ENCODE results near the gene TNN.

Gene TNN

DNA sequence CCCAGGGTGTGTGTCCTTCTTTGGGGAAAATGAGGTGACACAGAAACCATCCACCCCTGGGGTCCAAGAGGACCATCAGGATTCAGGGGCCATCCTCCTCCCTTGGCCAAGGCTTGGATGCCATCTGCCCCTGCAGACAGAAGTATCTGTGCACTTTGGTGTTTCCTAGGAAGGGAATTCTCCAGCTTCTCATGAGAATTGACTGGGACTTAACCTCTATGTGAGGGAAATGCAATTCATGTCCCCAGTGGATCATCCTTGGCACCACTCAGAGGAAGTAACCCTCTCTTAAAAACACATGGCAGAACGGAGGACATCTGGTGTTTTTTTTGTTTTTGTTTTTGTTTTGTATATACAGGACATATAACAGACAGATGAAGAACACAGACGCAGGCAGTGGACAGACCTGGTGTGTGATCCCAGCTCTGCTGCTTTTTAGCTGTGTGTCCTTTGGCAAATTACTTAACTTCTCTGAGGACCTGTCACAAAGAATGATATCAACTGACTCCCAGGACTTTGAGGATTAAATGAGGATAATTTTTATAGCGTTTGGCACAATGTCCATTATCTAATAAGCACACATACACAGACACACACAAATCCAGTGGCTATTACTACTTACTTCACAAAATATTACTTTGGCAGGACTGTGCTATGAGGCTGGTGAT is 3.8 kb downstream of the TNN start:
- TF ChIP-seq, protein P1, sequence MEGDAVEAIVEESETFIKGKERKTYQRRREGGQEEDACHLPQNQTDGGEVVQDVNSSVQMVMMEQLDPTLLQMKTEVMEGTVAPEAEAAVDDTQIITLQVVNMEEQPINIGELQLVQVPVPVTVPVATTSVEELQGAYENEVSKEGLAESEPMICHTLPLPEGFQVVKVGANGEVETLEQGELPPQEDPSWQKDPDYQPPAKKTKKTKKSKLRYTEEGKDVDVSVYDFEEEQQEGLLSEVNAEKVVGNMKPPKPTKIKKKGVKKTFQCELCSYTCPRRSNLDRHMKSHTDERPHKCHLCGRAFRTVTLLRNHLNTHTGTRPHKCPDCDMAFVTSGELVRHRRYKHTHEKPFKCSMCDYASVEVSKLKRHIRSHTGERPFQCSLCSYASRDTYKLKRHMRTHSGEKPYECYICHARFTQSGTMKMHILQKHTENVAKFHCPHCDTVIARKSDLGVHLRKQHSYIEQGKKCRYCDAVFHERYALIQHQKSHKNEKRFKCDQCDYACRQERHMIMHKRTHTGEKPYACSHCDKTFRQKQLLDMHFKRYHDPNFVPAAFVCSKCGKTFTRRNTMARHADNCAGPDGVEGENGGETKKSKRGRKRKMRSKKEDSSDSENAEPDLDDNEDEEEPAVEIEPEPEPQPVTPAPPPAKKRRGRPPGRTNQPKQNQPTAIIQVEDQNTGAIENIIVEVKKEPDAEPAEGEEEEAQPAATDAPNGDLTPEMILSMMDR (IDR thresholded peaks at IDR 0.05; ENCODE audit: control insufficient read depth, insufficient read depth, low read depth, low read length, missing control alignments) = no peak
- DNase-seq (ENCODE audit: low read depth) = no peak
- no peak overlapping the region for H3K4me3 ChIP-seq (ENCODE audit: control insufficient read depth, low read depth, low read length)

DNA sequence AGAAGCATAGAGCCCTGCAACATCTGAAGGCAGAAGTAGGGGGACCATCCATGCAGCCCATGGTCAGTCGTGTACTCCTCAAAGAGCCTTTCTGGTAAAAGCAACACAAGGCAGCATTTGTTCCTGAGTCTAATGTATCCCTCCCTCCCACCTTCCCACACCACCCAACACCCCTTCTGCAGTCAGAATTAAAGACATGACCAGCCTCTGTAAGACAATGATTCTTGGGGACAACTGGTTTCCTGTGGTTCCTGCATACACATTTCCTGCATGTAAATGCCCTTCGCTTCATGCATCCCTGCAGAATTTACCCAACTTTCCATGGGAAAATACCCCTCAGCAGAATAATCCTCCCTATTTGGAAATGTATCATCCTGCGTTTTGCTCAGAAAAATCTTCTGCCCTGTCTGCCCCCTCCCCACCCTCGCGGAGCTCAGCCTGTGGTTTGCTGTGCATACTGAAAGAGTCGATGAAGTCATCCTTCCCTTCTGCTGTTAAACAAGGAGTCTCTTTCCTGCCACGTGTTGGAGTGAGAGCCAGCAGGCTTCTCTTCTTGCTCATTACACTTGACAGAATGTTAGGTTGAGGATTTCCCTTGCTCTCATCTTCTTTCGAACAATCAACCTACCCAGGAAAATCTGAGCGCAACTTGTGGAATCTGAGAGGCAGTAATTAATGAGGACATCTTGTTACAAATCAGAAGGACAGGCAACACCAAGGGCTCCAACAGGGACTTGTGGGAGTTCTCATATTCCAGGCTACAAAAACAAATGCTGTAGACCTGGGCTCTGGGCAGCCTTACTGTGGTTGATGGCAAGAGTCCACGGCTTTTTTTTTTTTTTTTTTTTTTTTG is 4.7 kb downstream of the TNN start:
- H3K4me3 ChIP-seq (ENCODE audit: control insufficient read depth, low read depth, low read length) = no peak overlapping the region
- DNase-seq (ENCODE audit: low read depth) = peak; percentile 59
- TF ChIP-seq, protein P1 (IDR thresholded peaks at IDR 0.05; ENCODE audit: control insufficient read depth, insufficient read depth, low read depth, low read length, missing control alignments) = no peak

DNA sequence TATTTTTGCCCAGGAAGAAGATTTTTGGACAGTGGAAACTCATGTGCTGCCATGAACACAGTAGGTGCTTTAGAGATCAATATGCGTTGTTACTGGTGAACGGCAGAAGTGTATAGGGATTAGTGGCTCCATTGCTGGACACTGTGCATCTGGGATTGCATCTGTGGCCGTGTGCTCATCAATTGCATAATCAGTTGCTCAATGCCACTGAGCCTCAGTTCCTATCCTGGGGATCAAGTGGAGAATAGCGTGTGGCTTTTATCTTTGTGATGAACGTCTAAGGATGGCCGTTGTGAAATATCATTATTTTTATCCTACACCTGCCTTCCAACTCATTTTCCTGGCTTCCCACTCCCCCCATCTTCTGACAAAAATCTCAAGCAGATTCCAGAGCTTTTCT is 5.4 kb downstream of the TNN start:
- TF ChIP-seq, protein P1 (IDR thresholded peaks at IDR 0.05; ENCODE audit: control insufficient read depth, insufficient read depth, low read depth, low read length, missing control alignments) = no peak

DNA sequence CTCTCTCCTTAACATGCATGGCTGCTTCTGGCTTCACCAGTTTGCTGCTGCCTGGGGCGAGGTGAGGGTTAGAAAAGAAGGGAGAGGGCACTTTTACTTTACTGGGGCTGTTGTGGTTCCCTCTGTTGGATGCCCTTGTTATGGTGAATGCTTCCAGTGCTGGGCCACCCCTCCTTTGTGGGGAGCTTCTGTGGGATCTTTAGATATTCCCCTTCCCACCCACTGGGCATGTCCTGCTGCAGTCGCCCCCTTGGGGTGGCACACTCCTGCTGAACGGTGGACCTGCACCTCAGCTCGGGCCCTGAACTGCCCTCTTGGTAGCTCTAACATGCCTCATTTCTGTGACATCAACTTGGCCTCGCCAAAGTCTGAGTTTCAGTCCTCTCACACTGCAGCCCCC is 6.0 kb downstream of the TNN start:
- no peak for DNase-seq (ENCODE audit: low read depth)
- TF ChIP-seq, protein P1 (IDR thresholded peaks at IDR 0.05; ENCODE audit: control insufficient read depth, insufficient read depth, low read depth, low read length, missing control alignments) = no peak
- H3K4me3 ChIP-seq (ENCODE audit: control insufficient read depth, low read depth, low read length) = no peak overlapping the region

More for the DNA sequence above, 5.4 kb downstream of the TNN start:
- DNase-seq (ENCODE audit: low read depth) = peak; percentile 47
- H3K4me3 ChIP-seq (ENCODE audit: control insufficient read depth, low read depth, low read length) = no peak overlapping the region

DNA sequence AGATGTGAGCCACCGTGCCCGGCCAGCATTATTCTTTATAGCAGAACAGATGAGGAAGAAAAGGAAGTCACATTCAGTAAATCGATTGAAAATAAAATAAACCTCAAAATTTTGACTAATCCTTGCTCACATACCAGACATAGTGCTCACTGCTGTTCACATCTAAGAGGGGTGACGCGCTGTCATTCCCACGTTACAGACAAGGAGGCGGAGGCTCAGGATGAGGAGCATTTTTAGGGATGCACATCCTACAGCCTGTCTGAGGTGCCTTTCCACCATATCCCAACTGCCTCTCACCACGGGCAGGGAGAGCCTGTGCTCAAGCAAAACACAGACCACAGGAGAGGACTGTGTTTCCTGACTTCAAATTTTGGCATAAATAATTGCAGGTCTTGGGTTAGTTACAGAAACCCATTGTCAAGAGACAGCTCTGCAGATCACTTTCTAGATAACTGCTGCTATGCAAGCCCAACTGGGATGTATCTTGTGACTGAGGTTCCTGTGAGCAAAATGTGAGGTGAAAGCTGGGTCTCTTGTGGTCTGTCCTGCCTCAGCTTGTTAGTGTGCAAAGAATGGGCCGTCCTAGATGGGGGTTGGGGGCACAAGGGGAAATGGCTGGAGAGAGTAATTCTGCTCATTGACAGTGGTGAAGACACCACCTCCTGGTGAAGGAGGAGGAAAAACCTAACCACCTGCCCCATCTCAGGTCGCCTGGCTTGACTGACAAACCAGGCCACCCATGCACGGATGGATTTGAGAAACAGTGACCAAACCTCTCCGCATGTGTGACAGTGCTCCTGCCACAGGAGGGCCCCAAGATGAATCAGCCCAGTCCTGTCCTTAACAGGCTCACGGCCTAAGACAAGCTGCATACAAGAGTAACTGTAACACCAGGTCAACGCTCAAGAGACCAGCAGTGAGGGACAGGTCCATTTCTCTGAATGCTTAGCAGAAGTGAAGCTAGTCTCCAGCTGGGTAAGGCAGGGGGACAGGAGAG is 8.2 kb downstream of the TNN start:
- DNase-seq (ENCODE audit: low read depth) = no peak
- TF ChIP-seq, protein P1 (IDR thresholded peaks at IDR 0.05; ENCODE audit: control insufficient read depth, insufficient read depth, low read depth, low read length, missing control alignments) = no peak
- H3K4me3 ChIP-seq (ENCODE audit: control insufficient read depth, low read depth, low read length) = no peak overlapping the region
